Measurements from ENCODE around the gene TSACC. TPM values are rescaled to one million over a fixed set of nuclear protein-coding genes. Genes with fewer than 3 reads are reported as not detected.

TSACC gene
- total and polyA plus RNA-seq, 2 of the 8 experiments (the other 6 are each of a cell fraction or from before 2014, with no cell fraction given) = 1.0 to 5.0 TPM

- Histone ChIP-seq H2AFZ (ENCODE audit: low read length) (no peak overlapping the region), H3K14ac (ENCODE audit: insufficient read length) (no peak overlapping the region), H3K9ac (replicated peaks in 1 of 4; ENCODE audit: extremely low read depth in 1 of 4, low read depth in 3 of 4, low read length in 3 of 4) (no peak overlapping the region), H3K27ac (ENCODE audit: low read depth, low read length) (no peak overlapping the region), H4K8ac (ENCODE audit: extremely low read depth, insufficient read depth, low read length) (no peak overlapping the region), H2BK5ac (ENCODE audit: low read depth, low read length) (no peak overlapping the region), H2BK20ac (ENCODE audit: low read length) (peak overlapping the region; percentile 21; the same call in 1 of the 2 replicates), H2BK12ac (ENCODE audit: low read depth, low read length) (no peak overlapping the region), H2BK120ac (replicated peaks; ENCODE audit: low read depth, low read length) (no peak overlapping the region), H3K79me1 (ENCODE audit: low read depth, low read length) (no peaks in the 10 kb centered on the region), H3K36me3 (ENCODE audit: control insufficient read depth in 2 of 4, insufficient read depth in 4 of 4, low read length in 3 of 4) (no peaks in the 10 kb centered on the region), H2AK5ac (ENCODE audit: low read depth, low read length) (no peak overlapping the region), H2BK15ac (ENCODE audit: low read length) (no peak overlapping the region; the same call in 1 of the 2 replicates), H3K23ac (ENCODE audit: insufficient read length) (no peak overlapping the region), H3K23me2 (ENCODE audit: low read depth, low read length) (no peaks in the 10 kb centered on the region), H3K4me1 (replicated peaks in 1 of 4; ENCODE audit: control insufficient read depth in 3 of 4, insufficient read depth in 4 of 4, low read length in 3 of 4) (peaks cover 10 to 36% (median 23%) of the 10 kb centered on the region in 4 experiments), H3K56ac (replicated peaks; ENCODE audit: insufficient read length, low read depth, low read length) (no peak overlapping the region), H3K4ac (replicated peaks; ENCODE audit: insufficient read length, low read depth, low read length) (no peak overlapping the region), H4K20me1 (replicated peaks in 1 of 2; ENCODE audit: control insufficient read depth in 1 of 2, insufficient read depth in 2 of 2, low read length in 2 of 2) (no peaks in the 10 kb centered on the region), H3K9me3 (ENCODE audit: insufficient read depth in 2 of 2, low read depth in 1 of 2, low read length in 1 of 2) (no peaks in the 10 kb centered on the region), H3K4me2 (ENCODE audit: insufficient read depth in 1 of 2, low read depth in 2 of 2, low read length in 2 of 2) (no peak overlapping the region), H3K27me3 (replicated peaks in 1 of 4; ENCODE audit: control insufficient read depth in 3 of 4, extremely low read depth in 1 of 4, insufficient read depth in 3 of 4, low read length in 3 of 4) (peaks cover 3 to 31% (median 28%) of the 10 kb centered on the region in 4 experiments), H3K18ac (ENCODE audit: extremely low read depth, low read length) (no peak overlapping the region), H3K4me3 (ENCODE audit: extremely low read depth in 1 of 4, insufficient read depth in 2 of 4, low read depth in 3 of 4, low read length in 4 of 4) (no peak overlapping the region), H4K91ac (replicated peaks; ENCODE audit: insufficient read length, low read length) (no peak overlapping the region), H3K79me2 (ENCODE audit: control insufficient read depth in 1 of 2, insufficient read depth in 2 of 2, low read length in 2 of 2) (no peaks in the 10 kb centered on the region), H4K5ac (ENCODE audit: insufficient read length, low read depth, low read length) (no peak overlapping the region)
- ChIA-PET POLR2A (ENCODE audit: partially characterized antibody) (interaction anchor here (0.7 to 2.1 kb wide), 2 partner anchors 11 to 18 kb away, joined by 3 to 6 read pairs; no protein-coding TSS in a partner anchor), CTCF (ENCODE audit: partially characterized antibody) (interaction anchor here (1.0 to 26.1 kb wide), 7 partner anchors 8 to 56 kb away, joined by 3 to 574 read pairs (median 6); no protein-coding TSS in a partner anchor)
- DNase-seq (ENCODE audit: low read depth in 1 of 2, low spot score in 2 of 2) (no peak), FAIRE-seq (no peak)
- no peak for TF ChIP-seq ATF3 (IDR thresholded peaks at IDR 0.05; ENCODE audit: insufficient read depth, low read depth, low read length)
- no peak for TF ChIP-seq HDAC2 (IDR thresholded peaks at IDR 0.05; ENCODE audit: borderline replicate concordance in 1 of 2, low read depth in 2 of 2, low read length in 2 of 2)
- TF ChIP-seq RNF2 (IDR thresholded peaks at IDR 0.05; ENCODE audit: borderline replicate concordance, low read depth, low read length, missing control alignments, poor library complexity, severe bottlenecking) = no peak
- no peak for TF ChIP-seq JUN (IDR thresholded peaks at IDR 0.05; ENCODE audit: low read depth, low read length)
- TF ChIP-seq EGR1 (IDR thresholded peaks at IDR 0.05; ENCODE audit: borderline replicate concordance, low read depth, low read length) = no peak
- no peak for TF ChIP-seq BRCA1 (IDR thresholded peaks at IDR 0.05; ENCODE audit: low read depth, low read length)
- no peak for TF ChIP-seq TEAD4 (IDR thresholded peaks at IDR 0.05; ENCODE audit: low read depth, low read length)
- no peak for TF ChIP-seq BCL11A (IDR thresholded peaks at IDR 0.05; ENCODE audit: low read depth in 2 of 2, low read length in 2 of 2)
- TF ChIP-seq RFX5 (IDR thresholded peaks at IDR 0.05; ENCODE audit: borderline replicate concordance, low read depth, low read length) = no peak
- no peak for TF ChIP-seq TAF7 (optimal IDR thresholded peaks at IDR 0.05; ENCODE audit: borderline replicate concordance, low read depth, low read length)
- no peak for TF ChIP-seq YY1 (IDR thresholded peaks at IDR 0.05; ENCODE audit: low read depth, low read length)
- 92% methylated on average over 9 of the region's 9 CpGs; no CpG with 5 or more reads in 1 of the 2 experiments for WGBS, 2 experiments (ENCODE audit: extremely low coverage in 1 of 2, insufficient coverage in 1 of 2, insufficient read length in 1 of 2, insufficient replicate concordance in 2 of 2, low coverage in 1 of 2, low lambda C conversion rate in 2 of 2, missing lambda C conversion rate in 1 of 2)
These were observed 55.8 kb downstream of the TSACC start for GRCh38 chr1:156394082-156394481.

Data from H1 (cell line).